GM18909 (cell line): ENCODE results near the gene PPARA.

Experiments used
- ATAC-seq: cut with Tn5 transposase; IDR thresholded peaks from one replicate; pipeline ENCODE4 v1.9.1; 2021; ENCODE audit warnings: mild to moderate bottlenecking; ENCODE audit not compliant: unreplicated experiment, poor library complexity

The PPARA gene

GRCh38 chr22:46238541-46238940 lies 88.2 kb downstream of the PPARA start:
- no peak for ATAC-seq

- no peak for ATAC-seq
Measured at GRCh38 chr22:46239261-46240048, 89.1 kb downstream of the PPARA start.

- ATAC-seq: no peak
Measured at GRCh38 chr22:46240073-46240472, 89.7 kb downstream of the PPARA start.

- ATAC-seq: no peak
Measured at GRCh38 chr22:46240506-46240905, 90.2 kb downstream of the PPARA start.

GRCh38 chr22:46240907-46241306 lies 90.6 kb downstream of the PPARA start:
- no peak for ATAC-seq

GRCh38 chr22:46241396-46242007 lies 91.2 kb downstream of the PPARA start:
- ATAC-seq: no peak

- ATAC-seq: no peak
Measured at GRCh38 chr22:46242076-46242475, 91.8 kb downstream of the PPARA start.

GRCh38 chr22:46244771-46245170 lies 94.4 kb downstream of the PPARA start:
- ATAC-seq: no peak

GRCh38 chr22:46245511-46245910 lies 95.2 kb downstream of the PPARA start:
- no peak for ATAC-seq

- no peak for ATAC-seq
Measured at GRCh38 chr22:46246178-46246577, 95.9 kb downstream of the PPARA start.

GRCh38 chr22:46247443-46247975 lies 97.2 kb downstream of the PPARA start:
- no peak for ATAC-seq

GRCh38 chr22:46250035-46250782 lies 99.9 kb downstream of the PPARA start, which contains the start of gene CDPF1:
Gene CDPF1, minus strand, starts transcription at chr22:46250293. Its CDS starts 2,009 bp downstream, at chr22:46248284.
- peak; percentile 88 for ATAC-seq

GRCh38 chr22:46250783-46251125 lies 100.4 kb downstream of the PPARA start:
- peak; percentile 8 for ATAC-seq

- no peak for ATAC-seq
Measured at GRCh38 chr22:46251266-46251665, 100.9 kb downstream of the PPARA start.

- no peak for ATAC-seq
Measured at GRCh38 chr22:46251816-46252380, 101.6 kb downstream of the PPARA start.

- no peak for ATAC-seq
Measured at GRCh38 chr22:46256358-46256958, 106.1 kb downstream of the PPARA start.

- ATAC-seq: no peak
Measured at GRCh38 chr22:46259374-46259773, 109.0 kb downstream of the PPARA start.

GRCh38 chr22:46260038-46260437 lies 109.7 kb downstream of the PPARA start:
- ATAC-seq: no peak

GRCh38 chr22:46262449-46263215 lies 112.3 kb downstream of the PPARA start:
- ATAC-seq: no peak

GRCh38 chr22:46263216-46263590 lies 112.9 kb downstream of the PPARA start, which contains the start of gene PKDREJ:
Gene PKDREJ, minus strand, starts transcription at chr22:46263343. Its CDS starts 21 bp downstream, at chr22:46263322.
- no peak for ATAC-seq
